ENCODE data around the gene SAP30BP. TPM values are rescaled to one million over a fixed set of nuclear protein-coding genes. Genes with fewer than 3 reads are reported as not detected.

The SAP30BP gene
- total RNA-seq, 1 experiment from 2014 or later: 89.7 TPM

GRCh38 chr17:75634376-75634740 lies 32.8 kb upstream of the SAP30BP start:
- Mint-ChIP-seq H3K4me1 (peaks cover 16 to 24% of the 10 kb centered on the region in 2 experiments), H3K27ac (no peak overlapping the region), H3K4me3 (no peak overlapping the region), H3K9me3 (no peaks in the 10 kb centered on the region), H3K27me3 (ENCODE audit: low read depth) (no peaks in the 10 kb centered on the region), H3K36me3 (ENCODE audit: insufficient read depth in 1 of 3, low read depth in 3 of 3) (peaks cover 0 to 4% (median 0%) of the 10 kb centered on the region in 3 experiments; a peak in 1 of 7 replicates)
- TF ChIP-seq CTCF (conservative IDR thresholded peaks at IDR 0.05): no peak
- no peak overlapping the region for H2AFZ ChIP-seq (ENCODE audit: low read length)
- no peak overlapping the region for H3K18ac ChIP-seq (ENCODE audit: insufficient read length, low read depth, low read length)
- H3K9ac ChIP-seq (ENCODE audit: extremely low read depth, insufficient read length, low read length): no peak overlapping the region
- H3K4ac ChIP-seq (ENCODE audit: low read depth, low read length): no peak overlapping the region
- no peak overlapping the region for H4K5ac ChIP-seq (ENCODE audit: insufficient read length, low read depth, low read length)
- H3K14ac ChIP-seq (ENCODE audit: insufficient read depth, low read length): no peak overlapping the region; the same call in 1 of the 2 replicates
- no peak overlapping the region for H2BK15ac ChIP-seq (ENCODE audit: low read depth, low read length)
- H3K9me3 ChIP-seq (ENCODE audit: control insufficient read depth, low read depth, low read length): no peaks in the 10 kb centered on the region
- H3K79me2 ChIP-seq (ENCODE audit: insufficient read depth, low read length): no peaks in the 10 kb centered on the region
- H3K56ac ChIP-seq (ENCODE audit: insufficient read length, low read depth, low read length): no peak overlapping the region
- H3K79me1 ChIP-seq (ENCODE audit: insufficient read depth, low read depth, low read length, poor library complexity, severe bottlenecking): no peaks in the 10 kb centered on the region
- H2BK120ac ChIP-seq (ENCODE audit: low read depth, low read length, poor library complexity, severe bottlenecking): no peak overlapping the region
- no peak overlapping the region for H2BK12ac ChIP-seq (ENCODE audit: insufficient read length, low read depth, low read length)
- H3K23me2 ChIP-seq (ENCODE audit: insufficient read length, low read depth, low read length, poor library complexity, severe bottlenecking): no peaks in the 10 kb centered on the region
- H2BK20ac ChIP-seq (ENCODE audit: low read depth, low read length, poor library complexity, severe bottlenecking): no peak overlapping the region
- H3K27ac ChIP-seq (ENCODE audit: insufficient read length, low read depth, low read length): no peak overlapping the region
- H3K23ac ChIP-seq (ENCODE audit: insufficient read length, low read depth, low read length): no peak overlapping the region
- WGBS (ENCODE audit: extremely low coverage, insufficient read length, low lambda C conversion rate): no CpG with 5 or more reads among the region's 9 CpGs
- no peak for DNase-seq
- no peak overlapping the region for H3T11ph ChIP-seq (ENCODE audit: low read length)
- no peak overlapping the region for H3K4me2 ChIP-seq (ENCODE audit: insufficient read depth, insufficient read length, low read length)
- H3K4me1 ChIP-seq (ENCODE audit: insufficient read depth, low read length): no peaks in the 10 kb centered on the region; the same call in 1 of the 2 replicates
- no peak overlapping the region for H4K91ac ChIP-seq (ENCODE audit: insufficient read length, low read depth, low read length)
- no peak overlapping the region for H2BK5ac ChIP-seq (ENCODE audit: insufficient read length, low read length)
- no peaks in the 10 kb centered on the region for H4K20me1 ChIP-seq (ENCODE audit: control insufficient read depth, insufficient read depth, insufficient read length)
- H3K27me3 ChIP-seq (ENCODE audit: insufficient read depth, low read length): no peaks in the 10 kb centered on the region
- no peak overlapping the region for H2AK5ac ChIP-seq (ENCODE audit: insufficient read length, low read length)
- H4K8ac ChIP-seq (replicated peaks; ENCODE audit: insufficient read length, low read depth, low read length): no peak overlapping the region

All from H9 (cell line).